Mesothelial cell of epicardium (in vitro differentiated cells): ENCODE data around the gene ME3. TPM values are rescaled to one million over a fixed set of nuclear protein-coding genes. Genes with fewer than 3 reads are reported as not detected.

Experiments
- DNase-seq, 2 experiments: peaks; one replicate each; pipeline ENCODE4 v3.0.0; 2021; ENCODE audit warnings: low spot score in 2 of 2; ENCODE audit not compliant: unreplicated experiment in 2 of 2
- H3K27ac Mint-ChIP-seq: 2 replicates; pipeline ENCODE4 v1.8.0; 2021; ENCODE audit warnings: mixed read lengths
- H3K27me3 Mint-ChIP-seq: 2 replicates; pipeline ENCODE4 v1.8.0; 2021; ENCODE audit warnings: low read depth, mixed read lengths
- H3K36me3 Mint-ChIP-seq: 2 replicates; pipeline ENCODE4 v1.8.0; 2021; ENCODE audit warnings: mixed read lengths
- H3K4me1 Mint-ChIP-seq: 2 replicates; pipeline ENCODE4 v1.8.0; 2021; ENCODE audit warnings: mixed read lengths
- H3K4me3 Mint-ChIP-seq: 2 replicates; pipeline ENCODE4 v1.8.0; 2021; ENCODE audit warnings: mild to moderate bottlenecking, moderate library complexity, mixed read lengths
- H3K9me3 Mint-ChIP-seq: 2 replicates; pipeline ENCODE4 v1.8.0; 2021; ENCODE audit warnings: mixed read lengths
- CTCF ChIP-seq: fragments of 200-600 bp; sonication (generic); IDR thresholded peaks from one replicate; pipeline ENCODE4 v1.5.0; 2021; ENCODE audit warnings: antibody characterized with exemption; ENCODE audit not compliant: unreplicated experiment
- total RNA-seq: library from RNA; stranded (reverse); gene quantifications from 3 replicates; pipeline ENCODE4 v1.2.1, GENCODE V29; 2021

Gene ME3
- total RNA-seq, 1 donor from 2014 or later, result 11.8 TPM

DNA sequence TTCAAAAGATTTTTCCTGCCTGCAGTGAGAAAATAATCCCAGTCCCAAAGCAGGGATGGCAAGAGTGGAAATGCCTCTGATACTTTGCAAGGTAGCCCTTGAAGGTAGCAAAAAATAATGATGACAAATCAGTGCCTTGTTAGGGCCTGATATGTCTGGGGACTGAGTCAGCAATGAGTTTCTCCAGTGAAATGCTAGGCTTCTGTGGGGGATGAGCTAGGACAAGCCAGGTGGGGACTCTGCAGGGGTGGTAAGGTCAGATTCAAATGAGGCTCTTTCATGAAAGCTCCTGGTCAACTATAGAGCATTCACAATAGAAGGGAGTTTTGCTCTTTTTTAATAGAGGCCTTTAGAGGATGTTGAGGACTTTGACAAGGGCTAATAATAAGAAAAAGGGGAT lies 77.7 kb downstream of the ME3 start:
- Mint-ChIP-seq H3K36me3 (peaks cover 2% of the 10 kb centered on the region), H3K4me1 (peaks cover 16% of the 10 kb centered on the region), H3K27me3 (no peaks in the 10 kb centered on the region), H3K9me3 (peaks cover 8% of the 10 kb centered on the region), H3K27ac (no peak overlapping the region), H3K4me3 (no peak overlapping the region)
- TF ChIP-seq CTCF, result no peak
- DNase-seq, result no peak

- Mint-ChIP-seq H3K27ac (no peak overlapping the region), H3K27me3 (no peaks in the 10 kb centered on the region), H3K4me3 (no peak overlapping the region), H3K9me3 (no peaks in the 10 kb centered on the region), H3K36me3 (no peaks in the 10 kb centered on the region), H3K4me1 (peaks cover 16% of the 10 kb centered on the region)
- DNase-seq, result no peak
- TF ChIP-seq CTCF, result no peak
Observed at GRCh38 chr11:86593833-86594232, 78.6 kb downstream of the ME3 start.

GRCh38 chr11:86592659-86593451 lies 79.6 kb downstream of the ME3 start:
- no peak for TF ChIP-seq CTCF
- Mint-ChIP-seq H3K27ac (peak overlapping the region; percentile 57), H3K36me3 (no peaks in the 10 kb centered on the region), H3K27me3 (no peaks in the 10 kb centered on the region), H3K9me3 (no peaks in the 10 kb centered on the region), H3K4me3 (no peak overlapping the region), H3K4me1 (peaks cover 16% of the 10 kb centered on the region)
- no peak for DNase-seq

DNA sequence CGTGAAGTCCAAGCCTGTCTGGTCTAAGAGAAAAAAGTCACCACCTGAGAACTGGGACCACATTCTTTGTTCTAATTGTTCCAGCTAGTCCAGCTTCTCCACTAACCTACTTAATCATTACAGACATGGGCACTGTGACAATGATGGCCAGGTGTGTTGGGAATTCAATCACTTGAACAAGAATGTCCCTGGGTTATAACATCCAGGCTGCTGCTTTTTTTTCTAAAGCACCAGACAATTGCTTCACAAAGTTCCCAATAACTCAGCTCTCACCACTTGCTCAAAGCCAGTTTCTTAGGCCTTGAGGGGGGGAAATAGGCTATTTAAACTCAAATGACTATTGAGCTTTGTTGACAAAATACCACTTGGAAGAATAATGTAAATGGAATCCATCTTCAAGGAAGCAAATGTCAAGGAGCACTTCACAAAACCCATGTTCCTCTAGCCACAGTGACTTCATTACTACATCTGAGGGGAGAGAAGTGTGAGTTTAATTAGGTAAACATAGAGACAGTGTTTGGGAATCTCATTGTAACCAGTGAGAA lies 80.3 kb downstream of the ME3 start:
- H3K9me3 Mint-ChIP-seq, result no peaks in the 10 kb centered on the region
- no peak for DNase-seq
- H3K27me3 Mint-ChIP-seq, result no peaks in the 10 kb centered on the region
- H3K4me1 Mint-ChIP-seq, result peaks cover 16% of the 10 kb centered on the region
- no peak for TF ChIP-seq CTCF
- no peak overlapping the region for H3K27ac Mint-ChIP-seq
- H3K36me3 Mint-ChIP-seq, result no peaks in the 10 kb centered on the region
- no peak overlapping the region for H3K4me3 Mint-ChIP-seq

GRCh38 chr11:86591631-86592030 lies 80.8 kb downstream of the ME3 start:
- Mint-ChIP-seq H3K36me3 (no peaks in the 10 kb centered on the region), H3K27ac (no peak overlapping the region), H3K4me1 (peaks cover 16% of the 10 kb centered on the region), H3K27me3 (no peaks in the 10 kb centered on the region), H3K9me3 (no peaks in the 10 kb centered on the region), H3K4me3 (no peak overlapping the region)
- TF ChIP-seq CTCF, result no peak
- no peak for DNase-seq
